CD14-positive monocyte (primary cell): ENCODE data around the gene POGZ. TPM values are rescaled to one million over a fixed set of nuclear protein-coding genes. Genes with fewer than 3 reads are reported as not detected.

Source experiments
- DNase-seq, 3 donors: peaks; one replicate each; pipeline ENCODE4 v3.0.0-alpha.2; 2011 to 2022
- H2AFZ ChIP-seq: 2 replicates; pipeline ENCODE4 v1.6.0; 2012; ENCODE audit warnings: mild to moderate bottlenecking, low read depth, low read length, inconsistent platforms; ENCODE audit not compliant: insufficient read depth, poor library complexity, severe bottlenecking
- H3K27ac ChIP-seq, 2 donors: 1 replicate in 1 of 2; 2 replicates in 1 of 2; pipeline ENCODE4 v1.5.1; 2012 to 2013; ENCODE audit warnings: low read length in 2 of 2, control low read depth in 1 of 2, inconsistent platforms in 1 of 2, low read depth in 1 of 2, mild to moderate bottlenecking in 1 of 2
- H3K27me3 ChIP-seq, 2 donors: one replicate each; pipeline versions ENCODE4 v1.6.0 to v1.6.1; 2011 to 2013; ENCODE audit warnings: low read length in 2 of 2; ENCODE audit not compliant: control insufficient read depth in 2 of 2, insufficient read depth in 2 of 2
- H3K36me3 ChIP-seq, 2 donors: replicated peaks in 1 of 2; 1 replicate in 1 of 2; 2 replicates in 1 of 2; pipeline versions ENCODE4 v1.5.1 to v1.6.1; 2012 to 2013; ENCODE audit warnings: low read length in 2 of 2, control low read depth in 1 of 2, inconsistent platforms in 1 of 2, mild to moderate bottlenecking in 1 of 2; ENCODE audit not compliant: insufficient read depth in 2 of 2, control insufficient read depth in 1 of 2
- H3K4me1 ChIP-seq, 2 donors: 1 replicate in 1 of 2; 2 replicates in 1 of 2; pipeline versions ENCODE4 v1.5.1 to v1.6.1; 2012 to 2013; ENCODE audit warnings: low read length in 2 of 2, control low read depth in 1 of 2, inconsistent platforms in 1 of 2, mild to moderate bottlenecking in 1 of 2, moderate library complexity in 1 of 2; ENCODE audit not compliant: insufficient read depth in 2 of 2, control insufficient read depth in 1 of 2
- H3K4me2 ChIP-seq: replicated peaks from 2 replicates; pipeline ENCODE3; 2012; ENCODE audit warnings: low read length, moderate library complexity, mild to moderate bottlenecking; ENCODE audit not compliant: poor library complexity, severe bottlenecking; ENCODE audit errors: extremely low read depth
- H3K4me3 ChIP-seq, 3 experiments: fragments of 200-600 bp in 1 of 3; sonication (generic) in 1 of 3; replicated peaks in 1 of 3; 1 replicate in 2 of 3; 2 replicates in 1 of 3; pipeline ENCODE4 v1.5.1; 2011 to 2013; ENCODE audit warnings: low read length in 3 of 3, mild to moderate bottlenecking in 3 of 3, control low read depth in 2 of 3, low read depth in 2 of 3, inconsistent platforms in 1 of 3, moderate library complexity in 1 of 3
- H3K79me2 ChIP-seq: 2 replicates; pipeline ENCODE4 v1.6.0; 2012; ENCODE audit warnings: mild to moderate bottlenecking, control low read depth, inconsistent platforms, low read length, moderate library complexity; ENCODE audit not compliant: insufficient read depth
- H3K9ac ChIP-seq: 2 replicates; pipeline ENCODE4 v1.6.0; 2017; ENCODE audit warnings: low read length, mild to moderate bottlenecking; ENCODE audit not compliant: insufficient read depth, poor library complexity, severe bottlenecking
- H3K9me3 ChIP-seq, 2 donors: replicated peaks in 1 of 2; 1 replicate in 1 of 2; 2 replicates in 1 of 2; pipeline versions ENCODE4 v1.5.1 to v1.6.1; 2012 to 2013; ENCODE audit warnings: low read length in 2 of 2, control low read depth in 1 of 2; ENCODE audit not compliant: control insufficient read depth in 1 of 2, insufficient read depth in 1 of 2
- H4K20me1 ChIP-seq: 2 replicates; pipeline ENCODE4 v1.6.0; 2012; ENCODE audit warnings: mild to moderate bottlenecking, low read length, control low read depth, moderate library complexity; ENCODE audit not compliant: insufficient read depth
- H3K27ac Mint-ChIP-seq, 7 donors: one replicate each; pipeline ENCODE4 v1.8.0; 2020; ENCODE audit warnings: mild to moderate bottlenecking in 7 of 7, mixed read lengths in 7 of 7, moderate library complexity in 6 of 7, inconsistent platforms in 2 of 7
- H3K27me3 Mint-ChIP-seq, 3 donors: one replicate each; pipeline ENCODE4 v1.8.0; 2021 to 2022; ENCODE audit warnings: low read depth in 3 of 3, mild to moderate bottlenecking in 3 of 3, mixed read lengths in 3 of 3, moderate library complexity in 3 of 3, inconsistent platforms in 1 of 3
- H3K36me3 Mint-ChIP-seq, 2 donors: one replicate each; pipeline ENCODE4 v1.8.0; 2020; ENCODE audit warnings: mixed read lengths in 2 of 2, inconsistent platforms in 1 of 2, mild to moderate bottlenecking in 1 of 2
- H3K4me1 Mint-ChIP-seq: one replicate; pipeline ENCODE4 v1.8.0; 2020; ENCODE audit warnings: mild to moderate bottlenecking, mixed read lengths
- H3K4me3 Mint-ChIP-seq, 2 donors: one replicate each; pipeline ENCODE4 v1.8.0; 2020; ENCODE audit warnings: mild to moderate bottlenecking in 2 of 2, mixed read lengths in 2 of 2, moderate library complexity in 1 of 2
- H3K9me3 Mint-ChIP-seq, 7 donors: one replicate each; pipeline ENCODE4 v1.8.0; 2020 to 2022; ENCODE audit warnings: mixed read lengths in 7 of 7, mild to moderate bottlenecking in 6 of 7, moderate library complexity in 6 of 7, inconsistent platforms in 2 of 7
- WGBS: methylation state at CpG from one replicate; pipeline ENCODE4 v1.1.5; 2013; ENCODE audit warnings: missing lambda C conversion rate; ENCODE audit not compliant: insufficient coverage; 5-methylcytosine and 5-hydroxymethylcytosine counted together
- intact Hi-C, 2 donors: fragments of 100-400 bp; cut with micrococcal nuclease; formaldehyde crosslinking; loops; one replicate each; pipeline versions ENCODE4 v1.15.0 to v1.15.1; 2023
- polyA plus RNA-seq, 3 donors: library from polyadenylated mRNA; depleted of rRNA in 1 of 3; unstranded in 2 of 3; stranded (reverse) in 1 of 3; fragments of 300-500 nt in 2 of 3; fragments of >200 nt in 1 of 3; fragmentation: Illumina TruSeq in 2 of 3; gene quantifications; 1 replicate in 2 of 3; 2 replicates in 1 of 3; pipeline ENCODE4 v1.2.3, GENCODE V29; 2012 to 2021
- TF ChIP-seq, protein P1 (sequence below): fragments of 200-600 bp; IDR thresholded peaks from one replicate; pipeline ENCODE4 v1.8.0; 2022; ENCODE audit warnings: antibody characterized with exemption, mild to moderate bottlenecking

POGZ gene
- polyA plus RNA-seq, 3 donors, result 0.75 to 41.7 (median 1.8) TPM

DNA sequence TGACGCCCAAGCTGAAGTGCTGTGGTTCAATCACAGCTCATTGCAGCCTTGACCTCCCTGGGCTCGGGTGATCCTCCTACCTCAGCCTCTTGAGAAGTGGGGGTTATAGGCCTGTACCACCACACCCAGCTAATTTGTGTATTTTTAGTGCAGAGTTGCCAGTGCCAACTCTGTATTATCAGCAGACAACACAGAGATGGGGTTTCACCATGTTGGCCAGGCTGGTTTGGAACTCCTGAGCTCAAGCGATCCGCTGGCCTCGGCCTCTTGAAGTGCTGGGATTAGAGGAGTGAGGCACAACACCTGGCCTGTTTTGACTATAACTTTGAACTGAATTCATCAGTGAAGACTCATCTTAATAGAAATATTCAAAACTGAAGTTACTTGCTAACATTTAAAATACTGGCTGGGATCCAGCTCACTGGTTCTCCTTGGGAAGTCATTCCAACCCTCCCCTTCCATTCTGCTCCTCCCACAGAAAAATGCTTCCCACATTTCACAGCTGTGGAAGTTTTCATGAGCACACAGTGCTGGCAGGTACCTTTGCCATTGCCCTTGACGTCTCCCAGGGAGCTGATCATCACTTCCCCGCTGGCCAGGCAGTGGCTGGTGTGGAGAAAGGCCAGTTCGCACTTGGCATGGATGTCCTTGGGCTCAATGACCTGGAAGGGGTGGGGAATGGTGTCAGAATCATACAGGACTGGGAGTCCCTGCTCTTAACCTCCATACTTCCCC is 91.5 kb downstream of the POGZ start:
- Mint-ChIP-seq H3K4me1 (peaks cover 26% of the 10 kb centered on the region), H3K27me3 (peaks cover 0 to 3% (median 1%) of the 10 kb centered on the region in 3 donors)

DNA sequence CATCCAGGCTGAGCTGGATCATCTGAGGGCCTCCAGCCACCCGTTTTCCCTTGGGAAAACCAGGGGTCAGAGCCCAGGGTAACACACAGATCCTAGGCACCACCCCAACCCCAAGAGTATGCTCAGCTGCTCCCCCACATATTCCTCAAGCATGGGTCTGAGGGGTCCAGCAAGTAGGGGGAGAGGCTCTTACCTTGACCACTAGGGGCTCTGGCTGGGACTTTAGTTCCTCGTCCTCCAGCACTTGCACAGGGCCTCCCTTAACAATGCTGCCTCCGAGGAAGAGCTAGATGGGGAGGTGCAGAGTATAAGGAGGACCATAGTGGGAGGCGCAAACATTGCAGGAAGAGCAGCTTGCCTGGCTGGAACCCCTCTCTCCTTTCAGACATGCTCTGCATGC is 94.3 kb downstream of the POGZ start:
- no peak for DNase-seq
- no peaks in the 10 kb centered on the region for H3K36me3 Mint-ChIP-seq
- no peak overlapping the region for H3K27ac Mint-ChIP-seq
- TF ChIP-seq, protein P1, sequence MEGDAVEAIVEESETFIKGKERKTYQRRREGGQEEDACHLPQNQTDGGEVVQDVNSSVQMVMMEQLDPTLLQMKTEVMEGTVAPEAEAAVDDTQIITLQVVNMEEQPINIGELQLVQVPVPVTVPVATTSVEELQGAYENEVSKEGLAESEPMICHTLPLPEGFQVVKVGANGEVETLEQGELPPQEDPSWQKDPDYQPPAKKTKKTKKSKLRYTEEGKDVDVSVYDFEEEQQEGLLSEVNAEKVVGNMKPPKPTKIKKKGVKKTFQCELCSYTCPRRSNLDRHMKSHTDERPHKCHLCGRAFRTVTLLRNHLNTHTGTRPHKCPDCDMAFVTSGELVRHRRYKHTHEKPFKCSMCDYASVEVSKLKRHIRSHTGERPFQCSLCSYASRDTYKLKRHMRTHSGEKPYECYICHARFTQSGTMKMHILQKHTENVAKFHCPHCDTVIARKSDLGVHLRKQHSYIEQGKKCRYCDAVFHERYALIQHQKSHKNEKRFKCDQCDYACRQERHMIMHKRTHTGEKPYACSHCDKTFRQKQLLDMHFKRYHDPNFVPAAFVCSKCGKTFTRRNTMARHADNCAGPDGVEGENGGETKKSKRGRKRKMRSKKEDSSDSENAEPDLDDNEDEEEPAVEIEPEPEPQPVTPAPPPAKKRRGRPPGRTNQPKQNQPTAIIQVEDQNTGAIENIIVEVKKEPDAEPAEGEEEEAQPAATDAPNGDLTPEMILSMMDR, result no peak
- H3K27me3 Mint-ChIP-seq, result peaks cover 0 to 3% (median 2%) of the 10 kb centered on the region in 3 donors
- H3K27me3 ChIP-seq, result no peaks in the 10 kb centered on the region
- WGBS, result 83% methylated on average over 1 of the region's 4 CpGs
- H3K9me3 Mint-ChIP-seq, result peaks cover 12 to 18% (median 16%) of the 10 kb centered on the region in 7 donors
- peaks cover 10 to 11% of the 10 kb centered on the region in 2 donors for H3K9me3 ChIP-seq
- no peaks in the 10 kb centered on the region for H3K79me2 ChIP-seq
- H3K4me1 ChIP-seq, result peaks cover 7 to 12% of the 10 kb centered on the region in 2 donors
- H3K4me3 ChIP-seq, result no peak overlapping the region
- intact Hi-C loops, result no loop called here
- H2AFZ ChIP-seq, result no peak overlapping the region
- H3K4me3 Mint-ChIP-seq, result no peak overlapping the region
- H3K9ac ChIP-seq, result no peak overlapping the region
- H4K20me1 ChIP-seq, result no peaks in the 10 kb centered on the region
- H3K4me1 Mint-ChIP-seq, result peaks cover 12% of the 10 kb centered on the region
- H3K36me3 ChIP-seq, result no peaks in the 10 kb centered on the region
- H3K27ac ChIP-seq, result no peak overlapping the region
- H3K4me2 ChIP-seq, result no peak overlapping the region

More for the DNA sequence above, 91.5 kb downstream of the POGZ start:
- H2AFZ ChIP-seq, result no peak overlapping the region
- no peaks in the 10 kb centered on the region for H3K79me2 ChIP-seq
- H3K4me2 ChIP-seq, result no peak overlapping the region
- H3K4me1 ChIP-seq, result peaks cover 22 to 39% of the 10 kb centered on the region in 2 donors
- H3K9me3 ChIP-seq, result peaks cover 0 to 2% of the 10 kb centered on the region in 2 donors
- H3K36me3 ChIP-seq, result no peaks in the 10 kb centered on the region
- TF ChIP-seq, protein P1, result no peak
- peaks cover under 1 to 6% (median 4%) of the 10 kb centered on the region in 7 donors for H3K9me3 Mint-ChIP-seq
- no peak for DNase-seq
- H4K20me1 ChIP-seq, result no peaks in the 10 kb centered on the region
- 93% methylated on average over 5 of the region's 8 CpGs for WGBS
- intact Hi-C loops, result no loop called here
- H3K4me3 ChIP-seq, result no peak overlapping the region
- H3K27ac Mint-ChIP-seq, result no peak overlapping the region
- no peaks in the 10 kb centered on the region for H3K27me3 ChIP-seq
- no peak overlapping the region for H3K27ac ChIP-seq
- H3K36me3 Mint-ChIP-seq, result no peaks in the 10 kb centered on the region
- no peak overlapping the region for H3K9ac ChIP-seq
- H3K4me3 Mint-ChIP-seq, result no peak overlapping the region
